Measurements from ENCODE around the gene IL12RB1. TPM values are rescaled to one million over a fixed set of nuclear protein-coding genes. Genes with fewer than 3 reads are reported as not detected.

The IL12RB1 gene
- total RNA-seq, 1 donor from 2014 or later = not detected

DNA sequence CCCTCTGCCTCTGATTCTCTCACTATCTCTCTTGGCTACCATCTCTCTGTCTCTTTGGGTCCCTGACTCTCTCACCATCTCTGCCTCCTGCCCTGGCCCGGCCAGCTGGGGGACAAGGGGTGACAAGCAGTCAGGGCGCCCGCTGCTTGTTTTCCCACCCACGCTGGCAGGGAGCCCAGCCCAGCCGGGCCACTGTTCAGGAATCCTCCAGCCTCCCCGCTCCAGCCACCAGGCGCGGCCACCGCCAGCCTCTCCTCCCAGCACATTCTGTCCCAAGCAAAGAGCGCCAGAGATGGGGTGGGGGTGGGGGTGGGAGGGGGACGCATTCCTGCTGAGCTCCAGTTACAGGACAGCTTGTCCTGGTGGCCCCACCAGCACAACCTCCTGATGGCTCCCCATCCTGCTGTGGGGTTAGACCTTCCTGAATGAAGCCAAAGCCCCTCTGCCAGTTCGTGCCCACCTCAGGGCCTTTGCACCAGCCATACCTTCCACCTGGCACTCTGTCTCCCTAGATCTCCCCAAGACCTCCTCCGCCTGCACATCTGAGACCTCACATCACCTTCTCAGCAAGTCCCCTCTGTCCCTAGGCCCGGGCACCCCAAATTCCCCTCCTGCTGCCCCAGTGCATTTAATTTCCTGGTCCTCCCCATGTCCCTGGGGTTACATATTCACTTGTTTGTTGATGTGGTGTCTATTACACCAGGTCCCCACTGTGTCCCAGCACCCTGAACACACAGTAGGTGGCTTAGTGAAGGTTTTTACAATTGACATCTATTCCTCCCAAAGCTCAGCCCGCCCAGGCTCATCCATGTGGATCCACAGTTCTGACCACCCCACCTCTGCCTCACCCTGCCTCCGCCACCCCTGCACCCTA, 66.3 kb downstream of the IL12RB1 start:
- no peak overlapping the region for H3K27ac Mint-ChIP-seq (ENCODE audit: unreplicated experiment)
- H3K9me3 Mint-ChIP-seq (ENCODE audit: unreplicated experiment) = no peaks in the 10 kb centered on the region
- H3K36me3 Mint-ChIP-seq (ENCODE audit: unreplicated experiment) = no peaks in the 10 kb centered on the region
- no peak overlapping the region for H3K4me3 Mint-ChIP-seq (ENCODE audit: unreplicated experiment)
- H3K27me3 Mint-ChIP-seq (ENCODE audit: unreplicated experiment) = peaks cover 4% of the 10 kb centered on the region
- peaks cover 5% of the 10 kb centered on the region for H3K4me1 Mint-ChIP-seq (ENCODE audit: low read depth, unreplicated experiment)
- no peak for DNase-seq
- TF ChIP-seq, protein P1, sequence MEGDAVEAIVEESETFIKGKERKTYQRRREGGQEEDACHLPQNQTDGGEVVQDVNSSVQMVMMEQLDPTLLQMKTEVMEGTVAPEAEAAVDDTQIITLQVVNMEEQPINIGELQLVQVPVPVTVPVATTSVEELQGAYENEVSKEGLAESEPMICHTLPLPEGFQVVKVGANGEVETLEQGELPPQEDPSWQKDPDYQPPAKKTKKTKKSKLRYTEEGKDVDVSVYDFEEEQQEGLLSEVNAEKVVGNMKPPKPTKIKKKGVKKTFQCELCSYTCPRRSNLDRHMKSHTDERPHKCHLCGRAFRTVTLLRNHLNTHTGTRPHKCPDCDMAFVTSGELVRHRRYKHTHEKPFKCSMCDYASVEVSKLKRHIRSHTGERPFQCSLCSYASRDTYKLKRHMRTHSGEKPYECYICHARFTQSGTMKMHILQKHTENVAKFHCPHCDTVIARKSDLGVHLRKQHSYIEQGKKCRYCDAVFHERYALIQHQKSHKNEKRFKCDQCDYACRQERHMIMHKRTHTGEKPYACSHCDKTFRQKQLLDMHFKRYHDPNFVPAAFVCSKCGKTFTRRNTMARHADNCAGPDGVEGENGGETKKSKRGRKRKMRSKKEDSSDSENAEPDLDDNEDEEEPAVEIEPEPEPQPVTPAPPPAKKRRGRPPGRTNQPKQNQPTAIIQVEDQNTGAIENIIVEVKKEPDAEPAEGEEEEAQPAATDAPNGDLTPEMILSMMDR (IDR thresholded peaks at IDR 0.05; ENCODE audit: partially characterized antibody, unreplicated experiment) = no peak

DNA sequence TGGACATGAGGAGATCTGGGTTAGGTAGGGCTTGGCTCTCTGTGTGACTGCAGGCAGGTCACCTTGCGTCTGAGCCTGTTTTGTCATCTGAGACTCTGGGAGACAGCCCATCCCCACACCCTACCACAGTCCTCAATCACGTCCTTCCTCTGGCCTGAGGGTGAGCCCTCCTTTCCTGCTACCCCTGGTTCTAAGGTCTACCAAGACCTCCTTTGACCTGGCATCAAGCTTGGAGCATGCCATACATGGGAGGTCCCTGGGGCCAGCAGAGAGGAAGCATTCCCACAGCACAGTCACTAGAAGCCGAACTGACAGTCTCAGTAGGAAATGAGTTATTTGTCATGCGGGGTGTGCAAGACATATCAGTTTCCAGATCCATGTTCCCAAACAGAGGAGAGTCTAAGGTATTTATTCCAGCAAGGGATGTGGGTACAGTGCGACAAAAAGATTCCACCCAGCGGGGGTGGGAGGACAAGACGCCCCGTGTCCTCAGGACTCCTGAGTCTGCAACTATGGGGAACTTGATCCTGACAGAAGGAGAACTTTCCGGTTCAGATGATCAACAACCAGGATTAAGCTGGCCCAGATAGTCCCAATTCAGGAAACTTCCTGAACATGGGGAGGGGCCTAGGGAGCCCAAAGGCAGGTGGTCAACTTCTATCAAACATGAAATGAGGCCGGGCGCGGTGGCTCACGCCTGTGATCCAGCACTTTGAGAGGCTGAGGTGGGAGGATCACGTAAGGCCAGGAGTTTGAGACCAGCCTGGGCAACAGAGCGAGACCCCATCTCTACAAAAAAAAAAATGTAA, 69.3 kb downstream of the IL12RB1 start:
- Mint-ChIP-seq H3K27ac (ENCODE audit: unreplicated experiment) (no peak overlapping the region), H3K9me3 (ENCODE audit: unreplicated experiment) (no peaks in the 10 kb centered on the region), H3K27me3 (ENCODE audit: unreplicated experiment) (peaks cover 7% of the 10 kb centered on the region), H3K4me3 (ENCODE audit: unreplicated experiment) (no peak overlapping the region), H3K36me3 (ENCODE audit: unreplicated experiment) (no peaks in the 10 kb centered on the region), H3K4me1 (ENCODE audit: low read depth, unreplicated experiment) (no peaks in the 10 kb centered on the region)
- no peak for DNase-seq
- TF ChIP-seq, protein P1 (IDR thresholded peaks at IDR 0.05; ENCODE audit: partially characterized antibody, unreplicated experiment) = no peak

DNA sequence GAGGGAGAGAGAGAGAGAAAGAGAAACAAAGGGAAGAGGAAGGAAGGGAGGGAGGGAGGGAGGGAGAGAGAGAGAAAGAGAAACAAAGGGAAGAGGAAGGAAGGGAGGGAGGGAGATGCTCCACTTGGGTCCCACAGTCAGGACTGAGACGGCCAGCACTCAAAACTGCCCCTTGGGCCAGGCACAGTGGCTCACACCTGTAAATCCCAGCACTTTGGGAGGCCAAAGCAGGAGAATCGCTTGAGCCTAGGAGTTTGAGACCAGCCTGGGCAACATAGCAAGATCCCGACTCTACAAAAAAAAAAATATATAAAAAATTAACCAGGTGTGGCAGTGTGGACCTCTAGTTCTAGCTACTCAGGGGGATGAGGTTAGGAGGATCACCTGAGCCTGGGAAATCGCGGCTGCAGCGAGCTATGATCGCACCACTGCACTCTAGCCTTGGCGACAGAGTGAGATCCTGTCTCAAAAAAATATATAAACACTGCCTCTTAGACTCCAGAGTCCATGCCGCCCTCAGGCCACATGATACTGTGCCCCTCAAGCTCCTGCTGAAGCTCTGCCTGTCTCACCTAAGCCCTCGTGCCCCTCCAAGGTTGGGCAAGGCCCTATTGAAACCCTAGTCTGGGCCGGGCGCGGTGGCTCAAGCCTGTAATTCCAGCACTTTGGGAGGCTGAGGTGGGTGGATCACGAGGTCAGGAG, 70.4 kb downstream of the IL12RB1 start:
- no peaks in the 10 kb centered on the region for H3K36me3 Mint-ChIP-seq (ENCODE audit: unreplicated experiment)
- no peaks in the 10 kb centered on the region for H3K4me1 Mint-ChIP-seq (ENCODE audit: low read depth, unreplicated experiment)
- no peak overlapping the region for H3K4me3 Mint-ChIP-seq (ENCODE audit: unreplicated experiment)
- TF ChIP-seq, protein P1 (IDR thresholded peaks at IDR 0.05; ENCODE audit: partially characterized antibody, unreplicated experiment) = no peak
- DNase-seq = no peak
- no peak overlapping the region for H3K27ac Mint-ChIP-seq (ENCODE audit: unreplicated experiment)
- H3K27me3 Mint-ChIP-seq (ENCODE audit: unreplicated experiment) = peaks cover 5% of the 10 kb centered on the region
- no peaks in the 10 kb centered on the region for H3K9me3 Mint-ChIP-seq (ENCODE audit: unreplicated experiment)

DNA sequence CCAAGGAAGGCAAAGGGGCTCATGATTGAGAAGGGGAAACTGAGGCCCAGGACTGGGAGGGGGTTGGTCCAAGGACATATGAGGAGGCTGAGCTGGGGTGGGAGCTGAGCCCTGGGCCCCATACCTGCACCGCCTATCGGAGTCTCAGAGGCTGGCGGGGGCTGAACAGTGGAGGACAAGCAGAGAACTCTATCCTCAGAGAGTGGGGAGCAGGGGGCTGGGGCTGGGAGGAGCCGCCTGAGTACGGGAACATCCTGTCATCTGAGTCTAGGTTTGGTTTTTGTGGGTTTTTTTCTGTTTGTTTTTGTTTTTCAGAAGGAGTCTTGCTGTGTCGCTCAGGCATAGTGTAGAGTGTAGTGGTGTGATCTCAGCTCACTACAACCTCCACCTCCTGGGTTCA, 72.5 kb downstream of the IL12RB1 start:
- H3K27me3 Mint-ChIP-seq (ENCODE audit: unreplicated experiment) = peaks cover 5% of the 10 kb centered on the region
- no peaks in the 10 kb centered on the region for H3K4me1 Mint-ChIP-seq (ENCODE audit: low read depth, unreplicated experiment)
- no peak overlapping the region for H3K27ac Mint-ChIP-seq (ENCODE audit: unreplicated experiment)
- H3K4me3 Mint-ChIP-seq (ENCODE audit: unreplicated experiment) = no peak overlapping the region
- peaks cover 2% of the 10 kb centered on the region for H3K9me3 Mint-ChIP-seq (ENCODE audit: unreplicated experiment)
- no peaks in the 10 kb centered on the region for H3K36me3 Mint-ChIP-seq (ENCODE audit: unreplicated experiment)
- no peak for DNase-seq
- TF ChIP-seq, protein P1 (IDR thresholded peaks at IDR 0.05; ENCODE audit: partially characterized antibody, unreplicated experiment) = no peak

Measured in glutamatergic neuron (in vitro differentiated cells).